Measurements from ENCODE around the gene COL13A1. TPM values are rescaled to one million over a fixed set of nuclear protein-coding genes. Genes with fewer than 3 reads are reported as not detected.

Gene COL13A1
- total and polyA plus RNA-seq, 5 donors = 4.4 to 13.7 (median 8.5) TPM

- 70% methylated on average over 5 of the region's 5 CpGs for WGBS
Measured at GRCh38 chr10:69925111-69925510, 123.4 kb downstream of the COL13A1 start.

GRCh38 chr10:69928339-69928738 is 126.6 kb downstream of the COL13A1 start:
- H3K27ac ChIP-seq (ENCODE audit: low read length) = no peak overlapping the region
- 86% methylated on average over 3 of the region's 3 CpGs for WGBS
- no peak overlapping the region for H3K4me3 ChIP-seq (ENCODE audit: low read length)
- H3K4me1 ChIP-seq (ENCODE audit: control insufficient read depth, insufficient read depth, low read length) = no peaks in the 10 kb centered on the region
- H3K9me3 ChIP-seq (ENCODE audit: control insufficient read depth, low read length) = no peaks in the 10 kb centered on the region
- intact Hi-C loops (cut with DNase I) = no loop called here
- DNase-seq = no peak
- H3K27me3 ChIP-seq (ENCODE audit: control insufficient read depth, insufficient read depth) = no peaks in the 10 kb centered on the region
- no peak for ATAC-seq

More at GRCh38 chr10:69925111-69925510, 123.4 kb downstream of the COL13A1 start:
- no peaks in the 10 kb centered on the region for H3K9me3 ChIP-seq (ENCODE audit: control insufficient read depth, low read length)
- intact Hi-C loops (cut with DNase I) = no loop called here
- H3K4me1 ChIP-seq (ENCODE audit: control insufficient read depth, insufficient read depth, low read length) = no peaks in the 10 kb centered on the region
- no peak overlapping the region for H3K4me3 ChIP-seq (ENCODE audit: low read length)
- H3K27ac ChIP-seq (ENCODE audit: low read length) = no peak overlapping the region
- H3K27me3 ChIP-seq (ENCODE audit: control insufficient read depth, insufficient read depth) = no peaks in the 10 kb centered on the region
- ATAC-seq (no peak), DNase-seq (no peak)

- ATAC-seq = no peak
- 82% methylated on average over 3 of the region's 3 CpGs for WGBS
Measured at GRCh38 chr10:69929575-69929974, 127.9 kb downstream of the COL13A1 start.

GRCh38 chr10:69934768-69935167 is 133.1 kb downstream of the COL13A1 start:
- Histone ChIP-seq H3K27me3 (ENCODE audit: control insufficient read depth, insufficient read depth) (no peaks in the 10 kb centered on the region), H3K4me1 (ENCODE audit: control insufficient read depth, insufficient read depth, low read length) (no peaks in the 10 kb centered on the region), H3K4me3 (ENCODE audit: low read length) (no peak overlapping the region), H3K9me3 (ENCODE audit: control insufficient read depth, low read length) (no peaks in the 10 kb centered on the region), H3K27ac (ENCODE audit: low read length) (no peak overlapping the region)
- DNase-seq (no peak), ATAC-seq (no peak)
- 89% methylated on average over 2 of the region's 2 CpGs for WGBS
- intact Hi-C loops (cut with DNase I) = no loop called here

More at GRCh38 chr10:69929575-69929974, 127.9 kb downstream of the COL13A1 start:
- Histone ChIP-seq H3K27ac (ENCODE audit: low read length) (no peak overlapping the region), H3K4me1 (ENCODE audit: control insufficient read depth, insufficient read depth, low read length) (no peaks in the 10 kb centered on the region), H3K4me3 (ENCODE audit: low read length) (no peak overlapping the region), H3K9me3 (ENCODE audit: control insufficient read depth, low read length) (no peaks in the 10 kb centered on the region), H3K27me3 (ENCODE audit: control insufficient read depth, insufficient read depth) (no peaks in the 10 kb centered on the region)
- intact Hi-C loops (cut with DNase I) = no loop called here
- no peak for DNase-seq

- DNase-seq (no peak), ATAC-seq (no peak)
- Histone ChIP-seq H3K27me3 (ENCODE audit: control insufficient read depth, insufficient read depth) (no peaks in the 10 kb centered on the region), H3K27ac (ENCODE audit: low read length) (no peak overlapping the region), H3K4me3 (ENCODE audit: low read length) (no peak overlapping the region), H3K4me1 (ENCODE audit: control insufficient read depth, insufficient read depth, low read length) (no peaks in the 10 kb centered on the region), H3K9me3 (ENCODE audit: control insufficient read depth, low read length) (no peaks in the 10 kb centered on the region)
- 80% methylated on average over 3 of the region's 3 CpGs for WGBS
- intact Hi-C loops (cut with DNase I) = no loop called here
Measured at GRCh38 chr10:69936091-69936490, 134.4 kb downstream of the COL13A1 start.

GRCh38 chr10:69938541-69938991 is 136.9 kb downstream of the COL13A1 start:
- Histone ChIP-seq H3K4me1 (ENCODE audit: control insufficient read depth, insufficient read depth, low read length) (no peaks in the 10 kb centered on the region), H3K4me3 (ENCODE audit: low read length) (no peak overlapping the region), H3K27ac (ENCODE audit: low read length) (no peak overlapping the region), H3K27me3 (ENCODE audit: control insufficient read depth, insufficient read depth) (no peaks in the 10 kb centered on the region), H3K9me3 (ENCODE audit: control insufficient read depth, low read length) (no peaks in the 10 kb centered on the region)
- intact Hi-C loops (cut with DNase I) = no loop called here
- no peak for ATAC-seq
- 63% methylated on average over 5 of the region's 5 CpGs for WGBS
- no peak for DNase-seq

GRCh38 chr10:69939061-69939460 is 137.4 kb downstream of the COL13A1 start:
- H3K4me3 ChIP-seq (ENCODE audit: low read length) = no peak overlapping the region
- H3K27me3 ChIP-seq (ENCODE audit: control insufficient read depth, insufficient read depth) = no peaks in the 10 kb centered on the region
- H3K4me1 ChIP-seq (ENCODE audit: control insufficient read depth, insufficient read depth, low read length) = no peaks in the 10 kb centered on the region
- no peak for ATAC-seq
- DNase-seq = no peak
- 78% methylated on average over 3 of the region's 3 CpGs for WGBS
- no peaks in the 10 kb centered on the region for H3K9me3 ChIP-seq (ENCODE audit: control insufficient read depth, low read length)
- intact Hi-C loops (cut with DNase I) = no loop called here
- H3K27ac ChIP-seq (ENCODE audit: low read length) = no peak overlapping the region

- Histone ChIP-seq H3K27ac (ENCODE audit: low read length) (no peak overlapping the region), H3K9me3 (ENCODE audit: control insufficient read depth, low read length) (no peaks in the 10 kb centered on the region), H3K4me3 (ENCODE audit: low read length) (no peak overlapping the region), H3K4me1 (ENCODE audit: control insufficient read depth, insufficient read depth, low read length) (no peaks in the 10 kb centered on the region), H3K27me3 (ENCODE audit: control insufficient read depth, insufficient read depth) (no peaks in the 10 kb centered on the region)
- intact Hi-C loops (cut with DNase I) = no loop called here
- 81% methylated on average over 4 of the region's 4 CpGs for WGBS
- ATAC-seq = no peak
- DNase-seq = no peak
Measured at GRCh38 chr10:69939481-69939880, 137.8 kb downstream of the COL13A1 start.

GRCh38 chr10:69941730-69942129 is 140.0 kb downstream of the COL13A1 start:
- H3K4me3 ChIP-seq (ENCODE audit: low read length) = no peak overlapping the region
- 93% methylated on average over 11 of the region's 11 CpGs for WGBS
- intact Hi-C loops (cut with DNase I) = no loop called here
- no peaks in the 10 kb centered on the region for H3K27me3 ChIP-seq (ENCODE audit: control insufficient read depth, insufficient read depth)
- H3K27ac ChIP-seq (ENCODE audit: low read length) = no peak overlapping the region
- ATAC-seq (no peak), DNase-seq (no peak)
- H3K4me1 ChIP-seq (ENCODE audit: control insufficient read depth, insufficient read depth, low read length) = no peaks in the 10 kb centered on the region
- no peaks in the 10 kb centered on the region for H3K9me3 ChIP-seq (ENCODE audit: control insufficient read depth, low read length)

GRCh38 chr10:69943292-69943820 is 141.7 kb downstream of the COL13A1 start:
- DNase-seq = no peak
- Histone ChIP-seq H3K9me3 (ENCODE audit: control insufficient read depth, low read length) (no peaks in the 10 kb centered on the region), H3K4me3 (ENCODE audit: low read length) (no peak overlapping the region), H3K27me3 (ENCODE audit: control insufficient read depth, insufficient read depth) (no peaks in the 10 kb centered on the region), H3K4me1 (ENCODE audit: control insufficient read depth, insufficient read depth, low read length) (no peaks in the 10 kb centered on the region), H3K27ac (ENCODE audit: low read length) (no peak overlapping the region)
- WGBS = 95% methylated on average over 19 of the region's 19 CpGs
- ATAC-seq = no peak
- intact Hi-C loops (cut with DNase I) = no loop called here

GRCh38 chr10:69944761-69945160 is 143.1 kb downstream of the COL13A1 start:
- no peak overlapping the region for H3K27ac ChIP-seq (ENCODE audit: low read length)
- H3K4me1 ChIP-seq (ENCODE audit: control insufficient read depth, insufficient read depth, low read length) = no peaks in the 10 kb centered on the region
- no peaks in the 10 kb centered on the region for H3K27me3 ChIP-seq (ENCODE audit: control insufficient read depth, insufficient read depth)
- intact Hi-C loops (cut with DNase I) = no loop called here
- H3K9me3 ChIP-seq (ENCODE audit: control insufficient read depth, low read length) = no peaks in the 10 kb centered on the region
- H3K4me3 ChIP-seq (ENCODE audit: low read length) = no peak overlapping the region
- peak in 1 of 2 donors; percentile 9 for ATAC-seq
- WGBS = 61% methylated on average over 10 of the region's 10 CpGs
- DNase-seq = no peak

GRCh38 chr10:69948261-69948660 is 146.6 kb downstream of the COL13A1 start:
- WGBS = 84% methylated on average over 4 of the region's 4 CpGs
- no peak overlapping the region for H3K4me3 ChIP-seq (ENCODE audit: low read length)
- intact Hi-C loops (cut with DNase I) = no loop called here
- no peaks in the 10 kb centered on the region for H3K9me3 ChIP-seq (ENCODE audit: control insufficient read depth, low read length)
- H3K27me3 ChIP-seq (ENCODE audit: control insufficient read depth, insufficient read depth) = no peaks in the 10 kb centered on the region
- no peak overlapping the region for H3K27ac ChIP-seq (ENCODE audit: low read length)
- DNase-seq (no peak), ATAC-seq (no peak)
- H3K4me1 ChIP-seq (ENCODE audit: control insufficient read depth, insufficient read depth, low read length) = no peaks in the 10 kb centered on the region
